ENCODE results near the gene ALK.

DNA sequence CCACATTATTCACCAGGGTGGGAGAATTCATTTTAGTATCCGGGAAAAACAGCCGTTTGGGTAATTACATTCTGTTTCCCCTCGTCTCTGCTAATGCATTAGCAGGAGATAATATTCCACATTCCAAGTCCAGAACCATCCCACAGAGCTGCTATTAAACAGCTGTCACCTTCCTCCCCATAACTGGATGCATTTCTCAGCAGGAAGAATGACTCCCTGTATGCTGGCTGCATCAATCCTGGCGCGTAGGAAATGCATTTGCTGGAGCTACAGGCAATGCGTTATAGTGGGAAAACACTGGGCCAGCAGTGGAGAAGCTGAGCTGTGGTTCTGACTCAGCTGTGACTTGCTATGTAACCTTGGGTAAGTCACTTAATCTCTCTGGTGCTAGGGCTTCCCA, 560.2 kb downstream of the ALK start:
- TF ChIP-seq, protein P1, sequence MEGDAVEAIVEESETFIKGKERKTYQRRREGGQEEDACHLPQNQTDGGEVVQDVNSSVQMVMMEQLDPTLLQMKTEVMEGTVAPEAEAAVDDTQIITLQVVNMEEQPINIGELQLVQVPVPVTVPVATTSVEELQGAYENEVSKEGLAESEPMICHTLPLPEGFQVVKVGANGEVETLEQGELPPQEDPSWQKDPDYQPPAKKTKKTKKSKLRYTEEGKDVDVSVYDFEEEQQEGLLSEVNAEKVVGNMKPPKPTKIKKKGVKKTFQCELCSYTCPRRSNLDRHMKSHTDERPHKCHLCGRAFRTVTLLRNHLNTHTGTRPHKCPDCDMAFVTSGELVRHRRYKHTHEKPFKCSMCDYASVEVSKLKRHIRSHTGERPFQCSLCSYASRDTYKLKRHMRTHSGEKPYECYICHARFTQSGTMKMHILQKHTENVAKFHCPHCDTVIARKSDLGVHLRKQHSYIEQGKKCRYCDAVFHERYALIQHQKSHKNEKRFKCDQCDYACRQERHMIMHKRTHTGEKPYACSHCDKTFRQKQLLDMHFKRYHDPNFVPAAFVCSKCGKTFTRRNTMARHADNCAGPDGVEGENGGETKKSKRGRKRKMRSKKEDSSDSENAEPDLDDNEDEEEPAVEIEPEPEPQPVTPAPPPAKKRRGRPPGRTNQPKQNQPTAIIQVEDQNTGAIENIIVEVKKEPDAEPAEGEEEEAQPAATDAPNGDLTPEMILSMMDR (IDR thresholded peaks at IDR 0.05; ENCODE audit: low read depth, low read length) = no peak
- TF ChIP-seq EZH2phosphoT487 (IDR thresholded peaks at IDR 0.05; ENCODE audit: low read depth) = no peak
